ENCODE results near the gene NRXN3. TPM values are rescaled to one million over a fixed set of nuclear protein-coding genes. Genes with fewer than 3 reads are reported as not detected.

Gene NRXN3
- total and polyA plus RNA-seq, 4 donors: 1.4 to 8.3 (median 4.4) TPM

DNA sequence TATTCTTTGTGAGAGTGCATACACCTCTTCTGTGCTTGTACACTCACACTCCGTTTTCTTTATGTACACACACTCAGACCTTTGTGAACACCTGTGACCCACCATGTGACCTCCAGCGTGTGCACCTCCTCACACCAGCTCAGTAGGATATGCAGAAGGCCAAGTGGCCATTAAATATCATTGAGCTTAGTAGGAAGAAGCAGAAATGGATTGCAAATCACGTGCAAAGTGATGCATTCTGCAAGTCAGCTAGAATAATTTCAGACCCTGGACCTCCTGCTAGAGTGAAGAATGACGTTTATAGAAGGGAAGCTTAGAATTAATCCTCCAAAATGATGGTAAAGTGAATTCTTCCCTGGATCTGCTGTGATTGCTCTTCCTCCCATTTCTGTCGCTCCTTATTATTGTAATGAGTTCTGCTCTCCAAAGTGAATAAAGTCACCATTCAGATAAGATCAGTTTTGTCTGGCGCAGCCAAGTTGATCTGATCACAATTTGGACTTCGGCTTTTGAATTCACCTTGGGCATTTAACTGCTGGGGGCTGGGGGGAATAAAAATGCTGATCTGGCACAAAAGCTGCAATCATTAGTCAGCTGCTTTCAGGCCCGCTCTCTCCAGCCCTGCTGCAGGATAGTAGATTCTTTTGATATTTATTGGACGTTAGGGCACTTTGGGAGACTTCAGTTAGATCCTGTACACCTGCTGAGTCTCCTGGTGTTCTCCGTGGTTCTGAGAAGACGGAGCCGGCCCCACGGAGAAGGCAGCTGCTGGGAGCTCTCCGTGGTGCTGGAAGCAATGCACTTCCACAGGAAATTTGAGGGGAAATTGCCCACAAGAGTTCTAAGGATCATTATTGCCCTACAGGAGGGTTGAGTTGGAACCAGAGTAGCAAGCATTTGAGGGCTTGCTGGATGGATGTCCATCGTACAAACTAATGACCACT is 12.4 kb upstream of the NRXN3 start:
- Histone ChIP-seq H3K9ac (ENCODE audit: insufficient read depth in 1 of 2, low read length in 2 of 2) (no peak overlapping the region), H3K9me3 (ENCODE audit: control insufficient read depth in 4 of 4, insufficient read depth in 3 of 4, low read length in 3 of 4) (no peaks in the 10 kb centered on the region), H3K4me3 (no peak overlapping the region), H3K36me3 (ENCODE audit: control insufficient read depth in 4 of 4, insufficient read depth in 4 of 4, low read length in 4 of 4) (no peaks in the 10 kb centered on the region), H3K27ac (ENCODE audit: low read depth in 1 of 2, low read length in 1 of 2) (no peak overlapping the region), H3K4me1 (ENCODE audit: control insufficient read depth in 5 of 5, insufficient read depth in 5 of 5, low read length in 5 of 5) (no peaks in the 10 kb centered on the region), H3K27me3 (ENCODE audit: control insufficient read depth in 3 of 3, insufficient read depth in 3 of 3, low read length in 2 of 3) (peaks cover 0 to 3% (median 0%) of the 10 kb centered on the region in 3 donors)
- 43% methylated on average over 15 of the region's 15 CpGs for WGBS, 2 donors
- TF ChIP-seq, protein P1, sequence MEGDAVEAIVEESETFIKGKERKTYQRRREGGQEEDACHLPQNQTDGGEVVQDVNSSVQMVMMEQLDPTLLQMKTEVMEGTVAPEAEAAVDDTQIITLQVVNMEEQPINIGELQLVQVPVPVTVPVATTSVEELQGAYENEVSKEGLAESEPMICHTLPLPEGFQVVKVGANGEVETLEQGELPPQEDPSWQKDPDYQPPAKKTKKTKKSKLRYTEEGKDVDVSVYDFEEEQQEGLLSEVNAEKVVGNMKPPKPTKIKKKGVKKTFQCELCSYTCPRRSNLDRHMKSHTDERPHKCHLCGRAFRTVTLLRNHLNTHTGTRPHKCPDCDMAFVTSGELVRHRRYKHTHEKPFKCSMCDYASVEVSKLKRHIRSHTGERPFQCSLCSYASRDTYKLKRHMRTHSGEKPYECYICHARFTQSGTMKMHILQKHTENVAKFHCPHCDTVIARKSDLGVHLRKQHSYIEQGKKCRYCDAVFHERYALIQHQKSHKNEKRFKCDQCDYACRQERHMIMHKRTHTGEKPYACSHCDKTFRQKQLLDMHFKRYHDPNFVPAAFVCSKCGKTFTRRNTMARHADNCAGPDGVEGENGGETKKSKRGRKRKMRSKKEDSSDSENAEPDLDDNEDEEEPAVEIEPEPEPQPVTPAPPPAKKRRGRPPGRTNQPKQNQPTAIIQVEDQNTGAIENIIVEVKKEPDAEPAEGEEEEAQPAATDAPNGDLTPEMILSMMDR (IDR thresholded peaks at IDR 0.05; ENCODE audit: control extremely low read depth, extremely low read depth): no peak
- peak; percentile 26 to 69 (median 52) for DNase-seq
- no peak for ATAC-seq (ENCODE audit: insufficient read depth, low FRiP score)

DNA sequence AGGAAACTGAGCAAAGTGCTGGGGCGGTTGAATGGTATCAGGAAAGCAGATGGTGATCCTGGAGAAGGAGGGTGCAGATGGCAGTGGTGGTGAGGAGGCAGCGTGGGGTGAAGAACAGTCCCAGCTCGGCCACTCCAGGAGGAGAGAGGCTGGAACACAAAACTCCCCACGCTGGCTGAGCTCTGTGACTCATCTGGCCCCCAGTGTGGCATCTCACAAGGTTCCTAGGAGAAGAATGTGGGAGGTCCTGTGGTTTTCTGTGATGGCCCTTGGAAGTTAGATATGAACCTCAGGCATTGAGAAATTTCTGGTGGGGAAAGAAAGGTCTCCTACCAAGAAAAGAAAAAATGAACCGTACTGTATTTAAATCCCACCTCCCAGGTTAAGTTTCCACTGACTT is 8.0 kb upstream of the NRXN3 start:
- Histone ChIP-seq H3K27me3 (ENCODE audit: control insufficient read depth in 3 of 3, insufficient read depth in 3 of 3, low read length in 2 of 3) (peaks cover 0 to 3% (median 0%) of the 10 kb centered on the region in 3 donors), H3K4me3 (no peak overlapping the region), H3K9me3 (ENCODE audit: control insufficient read depth in 4 of 4, insufficient read depth in 3 of 4, low read length in 3 of 4) (peaks cover 0 to 3% (median 0%) of the 10 kb centered on the region in 4 donors), H3K36me3 (ENCODE audit: control insufficient read depth in 4 of 4, insufficient read depth in 4 of 4, low read length in 4 of 4) (no peaks in the 10 kb centered on the region), H3K9ac (ENCODE audit: insufficient read depth in 1 of 2, low read length in 2 of 2) (no peak overlapping the region), H3K4me1 (ENCODE audit: control insufficient read depth in 5 of 5, insufficient read depth in 5 of 5, low read length in 5 of 5) (peaks cover 0 to 1% (median 0%) of the 10 kb centered on the region in 5 donors), H3K27ac (ENCODE audit: low read depth in 1 of 2, low read length in 1 of 2) (no peak overlapping the region)
- WGBS, 2 donors: 56 to 72% methylated on average over 5 of the region's 5 CpGs
- no peak for ATAC-seq (ENCODE audit: insufficient read depth, low FRiP score)
- TF ChIP-seq, protein P1 (IDR thresholded peaks at IDR 0.05; ENCODE audit: control extremely low read depth, extremely low read depth): no peak
- DNase-seq: no peak

DNA sequence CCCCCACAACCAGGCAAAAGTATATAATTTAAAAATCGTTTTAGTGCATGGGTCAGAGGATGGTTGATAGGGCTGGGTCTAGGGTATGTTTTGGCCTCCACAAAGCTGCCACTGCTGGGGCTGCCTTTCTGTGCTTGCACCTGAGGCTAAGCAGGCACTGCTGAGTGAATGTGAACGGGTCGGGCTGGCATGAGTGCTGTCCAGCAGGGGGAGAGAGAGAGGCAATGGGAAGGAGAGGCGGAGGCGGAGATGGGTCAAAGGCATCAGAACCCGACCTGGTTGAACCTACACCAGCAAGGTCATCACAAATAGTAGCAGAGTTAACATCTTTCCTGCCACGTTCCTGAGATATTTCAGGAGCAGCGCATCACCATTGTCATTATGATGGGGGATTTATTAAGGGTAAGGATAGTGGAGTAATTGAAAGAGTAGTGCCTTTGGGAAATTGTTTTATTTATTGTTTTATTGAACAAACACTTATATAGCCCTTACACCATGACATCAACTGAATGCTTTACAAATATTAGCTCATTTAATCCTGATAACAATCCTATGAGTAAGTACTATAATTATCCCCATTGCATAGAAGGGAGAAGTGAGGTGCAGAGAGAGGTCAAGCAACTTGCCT is 5.8 kb upstream of the NRXN3 start:
- H3K4me3 ChIP-seq: no peak overlapping the region
- H3K36me3 ChIP-seq (ENCODE audit: control insufficient read depth in 4 of 4, insufficient read depth in 4 of 4, low read length in 4 of 4): no peaks in the 10 kb centered on the region
- TF ChIP-seq, protein P1 (IDR thresholded peaks at IDR 0.05; ENCODE audit: control extremely low read depth, extremely low read depth): no peak
- WGBS, 2 donors: 11 to 19% methylated on average over 8 of the region's 8 CpGs
- H3K27ac ChIP-seq (ENCODE audit: low read depth in 1 of 2, low read length in 1 of 2): no peak overlapping the region
- DNase-seq: peak in 1 of 3 donors; percentile 6
- no peak for ATAC-seq (ENCODE audit: insufficient read depth, low FRiP score)
- no peak overlapping the region for H3K9ac ChIP-seq (ENCODE audit: insufficient read depth in 1 of 2, low read length in 2 of 2)
- peaks cover 0 to 1% (median 0%) of the 10 kb centered on the region in 5 donors for H3K4me1 ChIP-seq (ENCODE audit: control insufficient read depth in 5 of 5, insufficient read depth in 5 of 5, low read length in 5 of 5)
- H3K9me3 ChIP-seq (ENCODE audit: control insufficient read depth in 4 of 4, insufficient read depth in 3 of 4, low read length in 3 of 4): peaks cover 0 to 3% (median 0%) of the 10 kb centered on the region in 4 donors
- H3K27me3 ChIP-seq (ENCODE audit: control insufficient read depth in 3 of 3, insufficient read depth in 3 of 3, low read length in 2 of 3): peaks cover 0 to 4% (median 3%) of the 10 kb centered on the region in 3 donors

Data from lung (tissue), 12 donors.